Gastrocnemius medialis (tissue), 4 donors: ENCODE measurements around the gene EPN3.

Experiments
- CTCF ChIP-seq, 5 experiments: fragments of 450-650 bp in 3 of 5; fragments of 200-600 bp in 2 of 5; sonication (generic) in 2 of 5; IDR thresholded peaks in 4 of 5; conservative IDR thresholded peaks in 1 of 5; 1 replicate in 4 of 5; 2 replicates in 1 of 5; pipeline ENCODE4 v1.5.1; 2016 to 2019; ENCODE audit warnings: antibody characterized with exemption in 5 of 5, mild to moderate bottlenecking in 3 of 5, moderate library complexity in 3 of 5
- POLR2A ChIP-seq, 2 donors: fragments of 450-650 bp; IDR thresholded peaks; one replicate each; pipeline ENCODE4 v1.6.1; 2017; ENCODE audit warnings: antibody characterized with exemption in 2 of 2, mild to moderate bottlenecking in 2 of 2, moderate library complexity in 2 of 2

GRCh38 chr17:50529849-50530248, 2.7 kb upstream of the EPN3 start:
- TF ChIP-seq CTCF (IDR thresholded peaks at IDR 0.05 in 4 of 5, conservative IDR thresholded peaks at IDR 0.05 in 1 of 5) (no peak), POLR2A (IDR thresholded peaks at IDR 0.05) (no peak)
